Activated naive CD4-positive, alpha-beta T cell treated with anti-CD3 and anti-CD28 coated beads, Interleukin-2, amount 10 ng/mL, durations not matched to agents 7 days and 5 days (primary cell): ENCODE measurements around the gene HSD17B13.
A peak's percentile ranks its signal among the peaks of the same experiment; 100 is the strongest.
"Not testable (repeated sequence)": the region's sequence is repeated elsewhere in the genome, so short reads cannot be mapped to it uniquely, and the experiment has no call there.

Source experiments
- CTCF ChIA-PET: fragments of 350-600 bp; sonication (Branson Sonifier 250); formaldehyde crosslinking; loops from one replicate; lab custom pipeline; 2021; ENCODE audit warnings: antibody characterized with exemption; lab: Charles Lee
- DNase-seq: peaks from one replicate; pipeline ENCODE4 v3.0.0-alpha.2; 2020
- H3K27ac Mint-ChIP-seq: one replicate; pipeline ENCODE4 v1.8.0; 2021; ENCODE audit warnings: mild to moderate bottlenecking, moderate library complexity, mixed read lengths
- H3K27me3 Mint-ChIP-seq: one replicate; pipeline ENCODE4 v1.8.0; 2021; ENCODE audit warnings: mild to moderate bottlenecking, mixed read lengths
- H3K36me3 Mint-ChIP-seq: one replicate; pipeline ENCODE4 v1.8.0; 2021; ENCODE audit warnings: mixed read lengths
- H3K4me1 Mint-ChIP-seq: one replicate; pipeline ENCODE4 v1.8.0; 2021; ENCODE audit warnings: mixed read lengths
- H3K4me3 Mint-ChIP-seq: one replicate; pipeline ENCODE4 v1.8.0; 2021; ENCODE audit warnings: mild to moderate bottlenecking, moderate library complexity, mixed read lengths
- H3K9me3 Mint-ChIP-seq: one replicate; pipeline ENCODE4 v1.8.0; 2021; ENCODE audit warnings: mixed read lengths

HSD17B13 gene

GRCh38 chr4:87322754-87323153, at the start of gene HSD17B13:
Gene HSD17B13, minus strand, starts transcription at chr4:87322882. Its CDS starts 41 bp downstream, at chr4:87322841.
- H3K4me3 Mint-ChIP-seq = no peak within 1 kb of the TSS
- H3K27me3 Mint-ChIP-seq = no peaks in the 10 kb centered on the region
- no peaks in the 10 kb centered on the region for H3K4me1 Mint-ChIP-seq
- CTCF ChIA-PET = no interaction called here
- DNase-seq = no peak
- H3K27ac Mint-ChIP-seq = no peak within 1 kb of the TSS
- no peaks in the 10 kb centered on the region for H3K36me3 Mint-ChIP-seq
- H3K9me3 Mint-ChIP-seq = no peaks in the 10 kb centered on the region

GRCh38 chr4:87370068-87370467, 47.4 kb upstream of the HSD17B13 start:
- Mint-ChIP-seq H3K4me1 (no peaks in the 10 kb centered on the region), H3K27me3 (no peaks in the 10 kb centered on the region), H3K36me3 (peaks cover 30% of the 10 kb centered on the region), H3K27ac (no peak overlapping the region), H3K4me3 (no peak overlapping the region), H3K9me3 (no peaks in the 10 kb centered on the region)
- CTCF ChIA-PET = interaction anchor here (1.2 kb wide), 1 partner anchor 16 kb away, joined by 4 read pairs; no protein-coding TSS in a partner anchor
- DNase-seq = no peak

- Mint-ChIP-seq H3K27me3 (no peaks in the 10 kb centered on the region), H3K4me3 (no peak overlapping the region), H3K4me1 (no peaks in the 10 kb centered on the region), H3K36me3 (peaks cover 43% of the 10 kb centered on the region), H3K9me3 (no peaks in the 10 kb centered on the region), H3K27ac (no peak overlapping the region)
- DNase-seq = no peak
- CTCF ChIA-PET = no interaction called here
These were observed 44.0 kb upstream of the HSD17B13 start for GRCh38 chr4:87366521-87367162.

- peaks cover 41% of the 10 kb centered on the region for H3K36me3 Mint-ChIP-seq
- H3K27ac Mint-ChIP-seq = no peak overlapping the region
- CTCF ChIA-PET = interaction anchor here (0.7 kb wide), 1 partner anchor 101 kb away, joined by 3 read pairs; no protein-coding TSS in a partner anchor
- H3K9me3 Mint-ChIP-seq = no peaks in the 10 kb centered on the region
- no peaks in the 10 kb centered on the region for H3K4me1 Mint-ChIP-seq
- H3K27me3 Mint-ChIP-seq = no peaks in the 10 kb centered on the region
- DNase-seq = no peak
- H3K4me3 Mint-ChIP-seq = no peak overlapping the region
These were observed 42.7 kb upstream of the HSD17B13 start for GRCh38 chr4:87365348-87365747.

- no peaks in the 10 kb centered on the region for H3K9me3 Mint-ChIP-seq
These were observed 40.9 kb upstream of the HSD17B13 start for GRCh38 chr4:87363552-87363951.

GRCh38 chr4:87360338-87360935, 37.8 kb upstream of the HSD17B13 start:
- H3K4me1 Mint-ChIP-seq = no peaks in the 10 kb centered on the region
- H3K27ac Mint-ChIP-seq = no peak overlapping the region
- CTCF ChIA-PET = no interaction called here
- no peak overlapping the region for H3K4me3 Mint-ChIP-seq
- DNase-seq = no peak
- no peaks in the 10 kb centered on the region for H3K27me3 Mint-ChIP-seq
- no peaks in the 10 kb centered on the region for H3K9me3 Mint-ChIP-seq
- peaks cover 26% of the 10 kb centered on the region for H3K36me3 Mint-ChIP-seq

More at GRCh38 chr4:87363552-87363951, 40.9 kb upstream of the HSD17B13 start:
- Mint-ChIP-seq H3K36me3 (peaks cover 39% of the 10 kb centered on the region), H3K27me3 (no peaks in the 10 kb centered on the region), H3K4me1 (no peaks in the 10 kb centered on the region), H3K27ac (no peak overlapping the region), H3K4me3 (no peak overlapping the region)
- DNase-seq = no peak
- CTCF ChIA-PET = interaction anchor here (0.9 to 2.8 kb wide), 2 partner anchors 12 to 213 kb away, joined by 3 to 13 read pairs; no protein-coding TSS in a partner anchor

GRCh38 chr4:87359258-87359657, 36.6 kb upstream of the HSD17B13 start:
- H3K27ac Mint-ChIP-seq = no peak overlapping the region
- CTCF ChIA-PET = interaction anchor here (0.6 kb wide), 1 partner anchor 51 kb away, joined by 3 read pairs; no protein-coding TSS in a partner anchor
- no peak overlapping the region for H3K4me3 Mint-ChIP-seq
- H3K4me1 Mint-ChIP-seq = no peaks in the 10 kb centered on the region
- no peaks in the 10 kb centered on the region for H3K9me3 Mint-ChIP-seq
- no peaks in the 10 kb centered on the region for H3K27me3 Mint-ChIP-seq
- H3K36me3 Mint-ChIP-seq = peaks cover 23% of the 10 kb centered on the region
- no peak for DNase-seq

- no peaks in the 10 kb centered on the region for H3K27me3 Mint-ChIP-seq
- CTCF ChIA-PET = interaction anchor here (1.6 kb wide), 1 partner anchor 109 kb away, joined by 4 read pairs; no protein-coding TSS in a partner anchor
- no peak overlapping the region for H3K27ac Mint-ChIP-seq
- H3K36me3 Mint-ChIP-seq = peaks cover 18% of the 10 kb centered on the region
- no peak for DNase-seq
- H3K9me3 Mint-ChIP-seq = no peaks in the 10 kb centered on the region
- no peak overlapping the region for H3K4me3 Mint-ChIP-seq
- no peaks in the 10 kb centered on the region for H3K4me1 Mint-ChIP-seq
These were observed 34.3 kb upstream of the HSD17B13 start for GRCh38 chr4:87356832-87357526.

GRCh38 chr4:87354168-87355102, 31.8 kb upstream of the HSD17B13 start:
- no peak for DNase-seq
- no peak overlapping the region for H3K27ac Mint-ChIP-seq
- CTCF ChIA-PET = interaction anchor here (0.9 to 1.2 kb wide), 2 partner anchors 15 to 22 kb away, joined by 4 read pairs; no protein-coding TSS in a partner anchor
- H3K4me1 Mint-ChIP-seq = no peaks in the 10 kb centered on the region
- no peaks in the 10 kb centered on the region for H3K9me3 Mint-ChIP-seq
- H3K4me3 Mint-ChIP-seq = no peak overlapping the region
- no peaks in the 10 kb centered on the region for H3K27me3 Mint-ChIP-seq
- H3K36me3 Mint-ChIP-seq = peaks cover 10% of the 10 kb centered on the region

GRCh38 chr4:87353592-87353991, 30.9 kb upstream of the HSD17B13 start:
- Mint-ChIP-seq H3K9me3 (no peaks in the 10 kb centered on the region), H3K4me3 (no peak overlapping the region), H3K4me1 (no peaks in the 10 kb centered on the region), H3K27ac (no peak overlapping the region), H3K36me3 (peaks cover 8% of the 10 kb centered on the region), H3K27me3 (no peaks in the 10 kb centered on the region)
- DNase-seq = peak; percentile 28
- CTCF ChIA-PET = interaction anchor here (0.9 to 1.2 kb wide), 2 partner anchors 16 to 23 kb away, joined by 4 read pairs; no protein-coding TSS in a partner anchor

GRCh38 chr4:87345139-87345538, 22.5 kb upstream of the HSD17B13 start:
- H3K4me1 Mint-ChIP-seq = no peaks in the 10 kb centered on the region
- H3K27ac Mint-ChIP-seq = no peak overlapping the region
- peaks cover 30% of the 10 kb centered on the region for H3K36me3 Mint-ChIP-seq
- no peak for DNase-seq
- H3K4me3 Mint-ChIP-seq = no peak overlapping the region
- H3K9me3 Mint-ChIP-seq = peaks cover 11% of the 10 kb centered on the region
- CTCF ChIA-PET = no interaction called here
- no peaks in the 10 kb centered on the region for H3K27me3 Mint-ChIP-seq

- H3K27me3 Mint-ChIP-seq = no peaks in the 10 kb centered on the region
- no peak overlapping the region for H3K27ac Mint-ChIP-seq
- peaks cover 11% of the 10 kb centered on the region for H3K9me3 Mint-ChIP-seq
- no peak overlapping the region for H3K4me3 Mint-ChIP-seq
- H3K4me1 Mint-ChIP-seq = no peaks in the 10 kb centered on the region
- CTCF ChIA-PET = no interaction called here
- DNase-seq = no peak
- H3K36me3 Mint-ChIP-seq = peaks cover 43% of the 10 kb centered on the region
These were observed 20.2 kb upstream of the HSD17B13 start for GRCh38 chr4:87342872-87343271.

GRCh38 chr4:87341954-87342635, 19.4 kb upstream of the HSD17B13 start:
- H3K4me3 Mint-ChIP-seq, DNase-seq, CTCF ChIA-PET, H3K27me3 Mint-ChIP-seq, H3K27ac Mint-ChIP-seq, H3K4me1 Mint-ChIP-seq: not testable (repeated sequence)
- Mint-ChIP-seq H3K9me3 (peaks cover 11% of the 10 kb centered on the region), H3K36me3 (peaks cover 43% of the 10 kb centered on the region)
